SK-N-DZ (cell line): ENCODE data around the gene MMP19.

Source experiments
- DNase-seq: peaks from one replicate; pipeline ENCODE4 v3.0.0-alpha.2; 2015; ENCODE audit warnings: low spot score

Gene MMP19

GRCh38 chr12:55815473-55815872 lies 27.3 kb downstream of the MMP19 start:
- no peak for DNase-seq

GRCh38 chr12:55814257-55814656 lies 28.5 kb downstream of the MMP19 start:
- DNase-seq, result no peak

- no peak for DNase-seq
These were observed 30.6 kb downstream of the MMP19 start for GRCh38 chr12:55812088-55812487.

- DNase-seq, result no peak
These were observed 33.5 kb downstream of the MMP19 start for GRCh38 chr12:55809274-55809673.

- no peak for DNase-seq
These were observed 35.8 kb downstream of the MMP19 start for GRCh38 chr12:55806982-55807381.

GRCh38 chr12:55797550-55797949 lies 45.2 kb downstream of the MMP19 start:
- DNase-seq, result no peak

GRCh38 chr12:55797068-55797467 lies 45.7 kb downstream of the MMP19 start:
- DNase-seq, result peak; percentile 50

GRCh38 chr12:55795950-55796349 lies 46.8 kb downstream of the MMP19 start:
- DNase-seq, result no peak

- no peak for DNase-seq
These were observed 52.8 kb downstream of the MMP19 start for GRCh38 chr12:55789893-55790292.

GRCh38 chr12:55789171-55789570 lies 53.6 kb downstream of the MMP19 start:
- DNase-seq, result no peak

GRCh38 chr12:55788546-55788945 lies 54.2 kb downstream of the MMP19 start:
- no peak for DNase-seq
